ENCODE results near the gene TRMT1L. TPM values are rescaled to one million over a fixed set of nuclear protein-coding genes. Genes with fewer than 3 reads are reported as not detected.

TRMT1L gene
- total RNA-seq, 1 donor from 2014 or later, result 0.96 TPM

GRCh38 chr1:185096531-185096930, 60.2 kb downstream of the TRMT1L start:
- H3K4me1 ChIP-seq, result no peaks in the 10 kb centered on the region
- no peaks in the 10 kb centered on the region for H3K27me3 ChIP-seq
- no peak for DNase-seq (ENCODE audit: low spot score in 2 of 2)
- peaks cover 15 to 33% of the 10 kb centered on the region in 2 donors for H3K36me3 ChIP-seq
- no peak overlapping the region for H3K4me3 ChIP-seq
- H3K9me3 ChIP-seq, result no peaks in the 10 kb centered on the region
- intact Hi-C loops (cut with DNase I), result no loop called here
- H3K27ac ChIP-seq, result no peak overlapping the region
- no peak for TF ChIP-seq CTCF (IDR thresholded peaks at IDR 0.05)

- Histone ChIP-seq H3K4me1 (no peaks in the 10 kb centered on the region), H3K27ac (no peak overlapping the region), H3K4me3 (no peak overlapping the region), H3K27me3 (no peaks in the 10 kb centered on the region), H3K9me3 (no peaks in the 10 kb centered on the region), H3K36me3 (peaks cover 10 to 27% of the 10 kb centered on the region in 2 donors)
- no peak for DNase-seq (ENCODE audit: low spot score in 2 of 2)
- no peak for TF ChIP-seq CTCF (IDR thresholded peaks at IDR 0.05)
- intact Hi-C loops (cut with DNase I), result no loop called here
Measured at GRCh38 chr1:185094761-185095160, 62.0 kb downstream of the TRMT1L start.

- peaks cover 16 to 25% of the 10 kb centered on the region in 2 donors for H3K36me3 ChIP-seq
- TF ChIP-seq CTCF (IDR thresholded peaks at IDR 0.05), result no peak
- no peak for DNase-seq (ENCODE audit: low spot score in 2 of 2)
- intact Hi-C loops (cut with DNase I), result no loop called here
- no peaks in the 10 kb centered on the region for H3K9me3 ChIP-seq
- H3K4me1 ChIP-seq, result no peaks in the 10 kb centered on the region
- H3K4me3 ChIP-seq, result no peak overlapping the region
- no peaks in the 10 kb centered on the region for H3K27me3 ChIP-seq
- H3K27ac ChIP-seq, result no peak overlapping the region
Measured at GRCh38 chr1:185091480-185091879, 65.3 kb downstream of the TRMT1L start.

- Histone ChIP-seq H3K4me3 (no peak overlapping the region), H3K4me1 (no peaks in the 10 kb centered on the region), H3K27me3 (no peaks in the 10 kb centered on the region), H3K36me3 (peaks cover 12 to 14% of the 10 kb centered on the region in 2 donors), H3K9me3 (no peaks in the 10 kb centered on the region), H3K27ac (no peak overlapping the region)
- intact Hi-C loops (cut with DNase I), result no loop called here
- DNase-seq (ENCODE audit: low spot score in 2 of 2), result no peak
- TF ChIP-seq CTCF (IDR thresholded peaks at IDR 0.05), result no peak
Measured at GRCh38 chr1:185087746-185088145, 69.0 kb downstream of the TRMT1L start.

- Histone ChIP-seq H3K27me3 (no peaks in the 10 kb centered on the region), H3K4me3 (no peak overlapping the region), H3K27ac (no peak overlapping the region), H3K36me3 (peaks cover 9 to 14% of the 10 kb centered on the region in 2 donors), H3K4me1 (no peaks in the 10 kb centered on the region), H3K9me3 (no peaks in the 10 kb centered on the region)
- intact Hi-C loops (cut with DNase I), result no loop called here
- DNase-seq (ENCODE audit: low spot score in 2 of 2), result no peak
- TF ChIP-seq CTCF (IDR thresholded peaks at IDR 0.05), result no peak
Measured at GRCh38 chr1:185087101-185087500, 69.7 kb downstream of the TRMT1L start.

GRCh38 chr1:185083818-185084217, 72.9 kb downstream of the TRMT1L start:
- no peak for DNase-seq (ENCODE audit: low spot score in 2 of 2)
- Histone ChIP-seq H3K4me3 (no peak overlapping the region), H3K36me3 (peaks cover 8 to 11% of the 10 kb centered on the region in 2 donors), H3K27me3 (no peaks in the 10 kb centered on the region), H3K4me1 (no peaks in the 10 kb centered on the region), H3K9me3 (no peaks in the 10 kb centered on the region), H3K27ac (no peak overlapping the region)
- intact Hi-C loops (cut with DNase I), result no loop called here
- no peak for TF ChIP-seq CTCF (IDR thresholded peaks at IDR 0.05)

All from ascending aorta (tissue), 2 donors.